GM10847 (cell line): ENCODE data around the gene LRP1.

Experiments
- POLR2A ChIP-seq: IDR thresholded peaks from 2 replicates; pipeline ENCODE4 v1.6.1; 2011; ENCODE audit not compliant: insufficient read length; ENCODE audit errors: extremely low read depth

The LRP1 gene

DNA sequence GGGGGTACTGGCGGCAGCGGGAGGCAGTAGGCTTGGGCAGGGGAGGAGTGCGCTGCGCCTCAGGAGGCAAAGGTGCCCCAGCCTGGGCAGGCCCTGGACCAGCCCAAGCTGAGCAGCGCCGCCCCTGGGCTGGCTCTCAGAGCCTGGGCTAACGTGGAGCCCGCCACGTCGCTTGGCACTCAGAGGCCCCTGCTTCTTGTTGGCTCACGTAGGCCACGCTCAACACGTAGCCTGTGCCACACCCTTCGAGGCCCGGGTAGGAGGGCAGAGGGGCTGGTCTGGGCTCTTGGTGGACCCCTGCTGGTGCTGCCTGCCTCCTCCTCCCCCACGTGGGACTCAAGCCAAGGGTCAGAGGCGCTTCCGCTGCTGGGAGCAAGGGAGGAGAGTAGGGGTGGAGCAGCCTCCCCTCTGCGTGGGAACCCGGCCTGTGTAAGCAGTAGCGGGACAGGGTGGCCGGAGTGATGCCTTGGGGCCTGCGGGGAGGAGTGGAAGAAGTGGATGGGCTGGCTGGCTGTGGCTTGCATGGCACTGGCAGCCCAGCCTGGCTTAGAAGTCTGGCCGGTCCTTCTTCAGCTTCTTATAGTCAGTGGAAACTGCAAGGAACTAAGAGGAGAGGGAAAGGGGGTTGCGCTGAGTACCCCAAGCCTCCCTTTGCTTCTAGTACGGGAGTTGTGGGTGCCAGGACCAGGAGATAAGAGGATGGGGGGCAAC, 106.9 kb downstream of the LRP1 start:
- no peak for TF ChIP-seq POLR2A

DNA sequence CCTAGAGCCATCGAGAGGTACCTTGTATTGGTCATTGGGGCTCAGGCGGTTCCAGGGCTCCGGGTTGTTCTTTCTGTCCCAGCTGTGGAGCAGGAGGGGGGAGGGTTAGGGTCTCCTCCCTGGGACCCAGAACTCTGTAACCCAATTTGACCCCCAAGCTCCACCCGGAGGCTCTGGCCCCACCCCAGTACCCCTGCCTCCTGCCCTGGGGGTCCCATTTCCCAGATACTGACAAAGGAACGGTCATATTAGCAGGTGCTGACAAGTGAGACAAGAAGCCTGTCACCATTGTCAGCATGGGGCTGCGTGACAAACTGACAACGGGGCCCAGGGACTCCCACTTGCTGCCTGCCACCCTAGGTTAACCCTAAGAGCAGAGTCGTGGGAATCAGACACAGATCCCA, 107.4 kb downstream of the LRP1 start:
- TF ChIP-seq POLR2A = no peak

DNA sequence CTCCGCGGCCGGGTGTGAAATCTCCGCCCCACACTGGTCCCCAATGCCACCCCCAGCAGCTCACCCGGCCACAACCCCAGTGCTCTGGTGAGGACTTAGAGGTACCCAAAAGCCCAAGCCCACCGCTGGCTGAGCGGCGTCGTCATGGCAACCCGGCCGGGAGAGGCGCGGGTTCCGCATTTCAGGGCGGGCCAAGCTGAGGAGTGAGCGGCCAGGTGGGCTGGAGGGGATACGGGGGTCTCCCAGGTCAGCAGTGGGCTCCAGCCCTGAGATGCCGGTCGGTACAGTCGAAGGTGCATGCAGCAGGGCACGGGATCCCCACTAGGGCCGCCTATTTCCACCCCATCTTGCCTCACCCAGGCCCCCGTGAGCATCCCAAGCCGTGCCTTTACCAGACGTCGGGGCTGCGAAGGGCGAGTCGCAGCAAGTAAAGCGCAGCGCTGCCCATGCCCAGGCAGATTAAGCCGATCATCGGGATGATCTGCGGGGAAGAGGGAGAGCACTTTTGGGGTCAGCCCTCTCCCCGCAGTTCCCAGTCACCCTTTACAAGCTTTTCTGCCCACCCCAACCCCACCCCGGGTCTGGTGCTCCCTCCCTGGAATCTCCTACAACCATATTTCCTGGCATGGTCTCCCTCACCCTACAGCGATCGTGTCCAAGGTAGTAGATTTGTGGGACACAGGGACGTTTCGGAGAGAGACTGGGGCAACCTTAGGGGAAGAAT, 108.1 kb downstream of the LRP1 start:
- no peak for TF ChIP-seq POLR2A

DNA sequence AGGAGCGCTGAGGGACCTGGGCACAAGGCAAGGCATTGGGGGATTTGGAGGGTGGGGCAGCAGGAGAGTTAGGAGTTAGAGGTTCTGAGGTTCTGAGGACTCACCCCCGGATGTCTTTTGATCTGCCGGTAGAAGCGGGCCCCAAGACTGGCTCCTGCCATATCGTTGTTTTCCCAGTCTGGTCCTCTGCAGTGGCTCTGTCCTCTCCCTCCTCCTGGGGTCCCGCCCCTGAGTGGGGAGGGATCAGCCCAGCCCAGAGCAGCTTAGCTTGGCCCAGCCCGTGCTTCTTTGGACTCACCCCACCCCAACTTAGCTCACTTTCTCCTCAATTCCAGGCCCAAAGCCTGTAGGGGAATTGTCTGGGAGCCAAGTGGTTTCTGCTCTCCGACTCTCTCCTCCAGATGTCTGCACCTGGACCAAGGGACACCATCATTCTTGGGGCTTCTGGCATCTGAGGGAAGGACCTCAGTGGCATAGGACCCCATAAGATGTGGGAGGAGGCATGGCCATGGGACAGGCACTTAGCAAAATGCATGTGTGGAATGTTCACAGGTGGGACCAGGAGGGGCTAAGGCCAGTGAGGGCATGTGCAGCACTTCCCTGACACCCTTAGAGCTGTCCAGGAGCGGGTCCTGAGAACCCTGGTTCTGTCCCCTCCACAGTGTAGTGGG, 108.8 kb downstream of the LRP1 start:
- TF ChIP-seq POLR2A = no peak

DNA sequence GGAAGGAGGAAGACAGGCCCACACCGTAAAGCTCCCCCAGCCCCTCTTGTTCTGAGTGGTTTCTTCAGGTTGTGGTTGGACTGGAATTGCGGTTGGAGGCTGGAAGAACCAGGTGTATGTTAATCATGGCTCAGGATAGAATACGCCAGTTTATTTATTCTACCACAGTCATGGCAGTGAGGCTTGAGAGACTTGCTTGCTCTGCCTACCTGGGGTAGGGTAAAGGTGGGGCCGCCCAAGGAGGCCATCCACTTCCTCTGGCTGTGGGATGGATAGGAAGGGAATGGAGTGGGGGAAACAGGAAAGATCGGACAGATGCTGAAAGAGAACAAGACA, 109.3 kb downstream of the LRP1 start:
- no peak for TF ChIP-seq POLR2A

DNA sequence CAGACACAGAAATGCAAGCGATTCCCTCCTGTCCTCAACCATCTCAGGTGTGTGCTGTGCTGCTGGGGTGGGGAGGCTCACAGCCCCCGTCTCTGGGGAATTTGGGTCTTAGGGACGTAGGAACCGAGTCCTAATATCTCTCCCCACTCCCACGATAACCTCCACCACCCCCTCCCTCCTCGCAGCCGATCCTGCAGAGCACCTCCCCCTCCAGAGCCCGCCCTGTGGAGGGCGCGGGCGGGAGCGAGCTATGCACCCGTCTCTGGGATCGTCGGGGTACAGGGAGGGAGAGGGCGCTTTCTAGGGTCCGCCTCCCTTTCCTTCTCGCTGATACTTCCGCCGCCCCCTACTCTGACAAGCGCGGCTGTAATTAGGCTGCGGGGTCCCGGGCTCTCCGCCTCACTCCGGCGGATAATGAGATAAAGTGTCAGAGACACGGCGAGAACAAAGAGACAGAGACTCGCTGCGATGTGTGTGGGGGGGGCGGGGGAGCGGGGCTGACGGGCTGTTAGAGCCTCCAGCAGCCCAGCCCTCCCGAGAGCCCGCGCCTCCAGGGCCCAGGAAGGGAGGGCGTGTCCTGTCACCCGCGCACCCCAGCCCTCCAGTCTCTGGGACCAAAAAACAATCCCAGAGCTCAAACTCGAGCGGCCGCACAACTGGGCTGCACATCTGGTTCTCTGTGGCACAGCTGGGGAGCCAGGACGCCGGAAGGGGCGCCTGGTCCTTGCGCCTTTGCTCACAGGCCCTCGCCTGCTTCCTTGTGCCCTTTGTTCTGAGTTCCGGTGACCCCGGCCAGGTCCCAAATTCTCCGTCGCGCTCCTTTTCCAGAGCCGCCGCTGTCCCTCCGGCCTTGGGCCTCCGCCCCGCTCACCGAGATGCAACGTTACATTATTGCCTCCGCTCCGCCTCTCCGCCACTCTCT, 109.9 kb downstream of the LRP1 start:
- no peak for TF ChIP-seq POLR2A

DNA sequence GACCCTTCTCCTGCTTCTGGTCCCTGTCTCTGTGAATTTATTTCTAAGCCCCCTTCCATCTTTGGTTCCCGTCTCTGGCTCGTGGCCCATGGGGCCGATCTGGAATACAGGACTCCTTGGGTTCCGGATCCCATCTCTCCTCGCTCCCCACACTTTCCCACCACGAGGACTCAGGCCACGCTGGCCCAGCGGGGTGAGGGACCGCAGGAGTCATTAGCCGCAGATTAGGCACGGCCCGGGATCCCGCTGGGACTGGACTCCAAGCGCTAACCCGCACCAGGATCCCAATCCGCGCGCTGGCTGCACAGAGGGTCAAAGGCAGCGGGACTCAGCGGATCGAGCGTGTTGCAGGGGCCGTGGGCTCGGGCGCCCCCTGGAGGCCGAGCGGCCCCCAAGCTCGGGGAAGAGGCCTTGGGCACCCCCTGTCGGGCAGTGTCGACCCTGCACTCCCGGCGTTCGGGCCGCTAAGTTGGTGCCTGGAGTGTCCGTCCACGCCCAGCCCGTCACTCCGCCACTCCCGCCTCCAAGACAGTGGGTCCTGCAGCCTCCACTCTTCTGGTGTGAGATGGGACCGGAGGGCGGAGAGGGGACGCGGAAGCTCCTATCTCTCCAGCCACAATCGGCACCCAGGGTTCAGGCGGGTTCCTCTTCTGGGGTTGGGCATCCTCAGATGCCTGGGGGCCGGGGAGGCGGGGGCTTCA, 110.7 kb downstream of the LRP1 start:
- TF ChIP-seq POLR2A = no peak

DNA sequence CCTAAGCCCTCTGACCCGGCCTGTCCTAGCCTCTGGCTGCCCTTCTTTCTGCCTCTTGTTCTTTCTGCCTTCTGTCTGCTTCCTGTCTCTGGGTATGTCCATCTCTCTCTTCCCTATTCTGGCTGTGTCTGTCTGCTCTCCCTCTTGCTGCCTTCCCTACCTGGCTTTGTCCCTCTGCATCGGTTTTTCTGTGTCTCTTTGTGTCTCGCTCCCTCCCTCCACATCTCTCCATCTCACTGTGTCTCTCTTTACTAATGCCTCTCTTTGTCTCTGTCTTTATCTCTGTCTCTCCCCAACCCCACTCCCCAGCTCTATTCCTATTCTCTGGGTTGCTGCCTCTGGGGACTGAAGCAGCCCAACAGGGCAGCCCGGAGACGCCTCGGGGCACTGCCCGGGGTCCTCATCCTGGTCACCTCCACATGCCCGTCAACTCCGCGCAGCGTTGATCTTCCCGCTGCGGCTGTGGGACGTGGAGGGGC, 111.3 kb downstream of the LRP1 start:
- no peak for TF ChIP-seq POLR2A

DNA sequence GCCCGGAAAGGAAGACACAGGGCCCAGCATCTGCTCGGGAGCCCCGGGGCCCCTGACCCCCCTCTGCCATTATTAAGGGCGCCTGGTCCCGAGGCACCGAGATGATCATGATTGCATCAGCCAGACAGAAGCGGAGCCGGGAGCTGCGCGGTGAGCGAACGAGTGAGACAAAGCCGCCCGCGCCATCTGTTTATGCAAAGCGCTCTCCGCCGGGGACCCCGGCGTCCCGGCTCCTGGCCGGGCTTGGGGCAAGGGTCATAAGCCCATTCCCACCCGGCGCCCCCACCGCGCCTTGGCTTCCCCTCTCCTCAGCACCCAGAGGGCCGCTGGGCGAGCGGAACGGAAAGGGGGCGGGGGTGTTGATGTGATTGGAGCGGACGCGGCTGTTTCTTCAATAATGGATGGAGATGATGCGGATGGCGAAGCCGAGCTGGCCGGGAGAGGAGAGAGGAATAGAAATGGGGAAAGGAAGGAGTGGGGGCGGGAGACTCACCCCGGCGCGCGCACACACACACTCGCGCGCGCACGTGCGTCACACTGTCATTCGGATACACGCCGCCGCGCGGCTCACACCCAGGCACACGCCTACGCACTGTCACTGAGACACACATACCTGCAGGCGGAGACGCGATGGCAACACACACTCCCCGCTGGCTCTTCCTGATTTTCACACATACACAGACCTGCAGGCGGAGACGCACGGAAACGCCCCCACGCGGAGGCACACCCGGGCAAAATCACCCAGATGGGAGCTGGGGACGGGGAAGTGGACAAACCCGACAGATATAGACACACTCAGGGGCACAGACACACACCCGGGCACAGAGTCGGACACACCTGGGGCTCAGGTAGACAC, 112.0 kb downstream of the LRP1 start:
- no peak for TF ChIP-seq POLR2A

DNA sequence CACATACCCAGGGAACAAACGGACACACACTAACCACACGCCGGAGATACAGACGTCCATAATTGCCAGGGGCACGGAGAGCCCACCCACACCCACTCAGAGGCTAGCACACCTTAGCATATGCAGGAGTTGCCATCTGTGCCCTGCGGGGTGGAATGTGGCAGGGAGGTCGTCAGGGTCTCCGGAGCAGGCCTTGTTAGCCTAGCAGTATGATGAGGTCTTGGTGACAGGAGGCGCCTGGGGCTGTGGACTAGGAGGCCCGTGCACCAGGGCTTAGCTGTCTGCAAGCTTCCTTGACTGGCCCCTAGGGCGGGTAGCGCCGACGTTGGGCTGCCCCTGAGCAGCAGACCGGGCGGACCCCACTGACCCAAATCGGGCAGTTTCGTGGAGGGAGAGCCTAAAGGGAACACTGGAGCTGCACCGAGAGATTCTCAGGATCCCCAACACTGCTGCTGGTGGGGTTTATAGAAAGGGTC, 112.7 kb downstream of the LRP1 start:
- no peak for TF ChIP-seq POLR2A

DNA sequence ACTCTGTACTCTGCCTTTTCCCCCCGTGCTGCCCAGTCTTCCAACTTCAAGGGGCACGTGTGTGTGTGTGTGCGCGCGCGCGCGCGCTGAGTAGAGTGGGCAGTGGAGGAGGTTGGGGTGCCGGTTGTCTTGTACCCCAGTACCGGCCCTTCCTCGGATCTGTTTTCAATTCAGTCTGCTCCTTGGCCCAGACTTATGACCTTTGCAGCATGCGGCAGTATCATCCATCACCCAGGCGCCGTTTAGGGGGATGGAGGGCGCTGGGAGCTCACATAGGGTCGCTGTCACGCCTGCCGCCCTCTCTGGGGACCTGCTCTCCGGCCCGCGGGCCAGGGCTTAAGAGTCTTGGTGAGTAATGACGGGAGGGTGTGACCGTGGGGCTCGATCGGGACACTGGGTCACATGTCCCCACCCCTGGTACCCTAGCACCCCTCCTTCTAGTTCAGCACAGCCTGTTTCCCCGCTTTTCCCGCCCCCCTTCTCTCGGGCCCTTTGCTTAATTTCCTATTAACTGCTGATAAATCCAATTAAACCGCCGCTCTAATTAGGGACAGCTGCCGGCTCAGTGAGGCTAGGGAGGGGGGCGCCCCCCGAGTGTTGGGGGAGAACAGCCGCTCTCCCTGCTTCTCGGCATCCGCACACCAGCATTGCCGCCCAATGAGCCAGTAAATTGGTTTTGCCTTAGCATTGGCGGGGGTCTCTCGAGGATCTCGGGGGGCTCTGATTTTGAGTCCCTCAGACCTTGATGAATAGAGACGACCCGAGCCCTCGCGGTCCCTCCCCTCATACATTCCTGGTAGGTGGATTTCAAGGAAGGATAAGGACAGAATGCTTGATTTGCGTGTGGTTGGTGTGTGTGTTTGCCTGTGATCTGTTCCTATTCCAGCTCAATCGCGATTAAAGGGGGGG, 113.4 kb downstream of the LRP1 start:
- no peak for TF ChIP-seq POLR2A

DNA sequence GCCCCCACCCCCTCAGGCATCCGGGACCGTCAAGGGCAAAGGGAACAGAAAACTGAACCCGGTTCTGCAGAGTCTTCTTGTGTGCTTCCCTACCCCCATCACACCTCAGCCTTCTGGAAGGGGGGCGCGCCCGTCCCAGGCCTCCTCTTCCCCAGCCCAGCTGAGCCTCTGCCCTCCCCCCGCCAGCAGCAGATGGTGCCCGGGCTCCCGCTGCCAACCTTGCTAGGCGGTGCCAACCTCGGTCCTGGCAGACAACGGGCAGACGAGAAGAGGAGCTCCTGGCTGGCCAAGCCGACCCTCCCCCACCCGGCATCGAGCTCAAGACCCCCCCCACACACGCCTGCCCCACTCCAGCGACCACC, 114.0 kb downstream of the LRP1 start:
- TF ChIP-seq POLR2A = no peak
